GM18505 (cell line): ENCODE measurements around the gene FBXO36.

Experiments used
- ATAC-seq: cut with Tn5 transposase; IDR thresholded peaks from one replicate; pipeline ENCODE4 v1.9.1; 2021; ENCODE audit not compliant: unreplicated experiment
- POLR2A ChIP-seq: IDR thresholded peaks from 4 replicates; pipeline ENCODE4 v1.6.1; 2011; ENCODE audit warnings: borderline replicate concordance; ENCODE audit not compliant: insufficient read depth, insufficient read length; ENCODE audit errors: extremely low read depth

FBXO36 gene

DNA sequence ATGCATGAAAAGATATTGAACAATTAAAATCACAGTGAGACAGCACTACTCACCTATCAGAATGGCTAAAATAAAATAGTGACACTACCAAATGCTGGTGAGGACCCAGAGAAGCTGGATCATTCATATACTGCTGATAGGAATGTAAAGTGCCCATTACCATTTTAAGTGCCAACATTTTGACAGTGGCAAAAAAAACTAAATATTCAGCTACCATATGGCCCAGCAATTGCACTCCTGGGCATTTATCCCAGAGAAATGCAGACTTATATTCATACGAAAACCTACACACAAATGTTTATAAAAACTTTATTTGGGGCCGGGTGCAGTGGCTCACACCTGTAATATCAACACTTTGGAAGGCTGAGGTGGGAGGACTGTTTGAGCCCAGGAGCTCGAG lies 47.6 kb downstream of the FBXO36 start:
- no peak for TF ChIP-seq POLR2A
- no peak for ATAC-seq

GRCh38 chr2:229970406-229970805 lies 48.1 kb downstream of the FBXO36 start:
- ATAC-seq: no peak
- no peak for TF ChIP-seq POLR2A

GRCh38 chr2:229971298-229971790 lies 49.0 kb downstream of the FBXO36 start:
- ATAC-seq: no peak
- no peak for TF ChIP-seq POLR2A

GRCh38 chr2:229974266-229974665 lies 52.0 kb downstream of the FBXO36 start:
- ATAC-seq: no peak
- TF ChIP-seq POLR2A: no peak

DNA sequence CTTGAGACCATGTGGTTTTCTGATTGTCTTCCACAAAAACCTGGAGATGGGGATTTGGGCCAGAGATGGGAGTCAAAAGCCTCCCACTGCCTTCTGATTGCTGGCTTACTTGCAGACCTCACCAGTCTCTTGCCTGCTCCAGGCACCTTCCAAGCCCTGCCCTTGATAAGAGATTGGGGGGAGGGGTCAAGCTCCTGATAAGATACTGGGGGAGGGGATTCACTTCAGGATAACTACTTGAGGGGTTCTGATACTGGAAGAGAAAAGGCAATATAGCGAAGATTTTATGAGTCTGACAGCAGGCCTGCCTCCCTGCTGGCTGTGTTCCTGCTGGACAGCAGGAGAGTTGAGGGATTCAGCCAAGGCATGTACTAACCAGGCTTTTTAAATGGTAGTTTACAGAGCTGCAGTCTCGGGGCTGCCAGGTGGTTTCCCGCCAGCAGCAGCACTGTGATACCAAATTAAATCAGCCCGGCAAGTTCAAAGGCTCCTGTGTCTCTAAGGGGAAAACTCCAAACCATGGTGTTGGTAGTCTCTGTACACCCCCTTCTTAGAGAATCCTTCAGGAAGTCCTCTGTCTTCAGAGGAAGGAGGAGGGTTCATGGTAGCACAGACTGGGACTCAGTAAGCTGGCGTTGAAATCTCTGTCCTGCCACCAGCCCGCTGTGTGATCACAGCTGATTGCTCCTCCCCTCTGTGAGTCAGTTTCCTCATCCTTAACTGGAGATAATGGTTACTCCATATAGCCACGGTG lies 58.3 kb downstream of the FBXO36 start:
- no peak for ATAC-seq

DNA sequence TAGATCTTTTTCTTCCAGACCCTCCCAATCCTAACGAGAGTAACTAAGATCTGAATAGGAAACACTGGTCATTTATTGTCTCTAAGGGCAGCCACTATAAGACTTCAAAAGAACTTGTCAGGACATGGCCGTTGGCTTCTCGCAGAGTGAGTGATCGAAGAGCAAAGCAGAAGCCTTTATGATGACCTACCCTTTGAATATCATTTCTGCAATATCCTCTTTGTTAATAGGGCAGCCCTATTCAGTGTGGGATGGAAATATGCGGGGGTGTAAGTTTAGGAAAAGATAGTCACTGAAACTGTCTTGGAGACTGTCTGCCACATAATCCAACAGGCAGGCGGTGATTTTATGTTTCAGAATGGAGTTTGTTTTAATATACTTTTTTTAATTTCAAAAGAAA lies 70.9 kb downstream of the FBXO36 start:
- no peak for TF ChIP-seq POLR2A
- ATAC-seq: no peak

More for the DNA sequence above, 58.3 kb downstream of the FBXO36 start:
- TF ChIP-seq POLR2A: no peak

DNA sequence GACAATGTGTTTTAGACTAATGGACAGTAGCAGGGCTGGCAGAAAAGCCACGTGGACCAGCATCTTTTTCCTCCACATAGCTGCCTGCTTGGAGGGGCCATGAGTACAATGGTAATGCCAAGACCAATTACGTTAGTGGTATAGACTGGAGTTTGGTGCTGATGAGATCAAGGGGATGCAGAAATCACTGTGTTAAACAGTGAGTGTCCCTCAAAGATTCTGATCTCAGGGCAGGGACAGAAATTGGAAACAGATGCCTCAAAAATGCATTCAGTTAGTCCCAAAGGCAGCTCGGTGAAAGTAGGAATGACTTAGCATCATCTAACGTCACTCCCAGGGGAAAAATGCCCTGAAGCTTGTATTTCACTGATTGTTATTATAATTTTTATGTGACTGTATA lies 74.0 kb downstream of the FBXO36 start:
- ATAC-seq: no peak
- TF ChIP-seq POLR2A: no peak

DNA sequence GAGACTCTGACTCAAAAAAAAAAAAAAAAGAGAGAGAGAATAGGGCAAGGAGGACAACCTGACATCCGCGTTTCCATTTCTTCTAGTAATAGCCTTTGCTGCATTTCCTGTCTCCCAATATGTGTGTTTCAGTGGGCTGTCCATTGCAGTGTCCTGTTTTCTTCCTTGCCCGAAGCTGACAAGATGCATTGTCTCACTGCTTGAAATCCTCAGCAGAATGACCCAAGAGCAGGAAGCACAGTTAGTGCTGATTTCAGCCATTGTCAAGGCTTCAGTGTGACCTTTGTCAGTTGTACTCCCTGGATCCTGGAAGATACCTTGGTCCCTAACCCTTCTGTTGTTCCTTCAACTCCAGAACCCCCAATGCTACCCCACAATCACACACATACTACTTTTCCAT lies 75.3 kb downstream of the FBXO36 start:
- ATAC-seq: no peak
- TF ChIP-seq POLR2A: no peak

- ATAC-seq: peak; percentile 87
- TF ChIP-seq POLR2A: no peak
Observed at GRCh38 chr2:230000118-230000841, 78.0 kb downstream of the FBXO36 start.

- TF ChIP-seq POLR2A: no peak
- ATAC-seq: no peak
Observed at GRCh38 chr2:230007931-230008707, 85.8 kb downstream of the FBXO36 start.

DNA sequence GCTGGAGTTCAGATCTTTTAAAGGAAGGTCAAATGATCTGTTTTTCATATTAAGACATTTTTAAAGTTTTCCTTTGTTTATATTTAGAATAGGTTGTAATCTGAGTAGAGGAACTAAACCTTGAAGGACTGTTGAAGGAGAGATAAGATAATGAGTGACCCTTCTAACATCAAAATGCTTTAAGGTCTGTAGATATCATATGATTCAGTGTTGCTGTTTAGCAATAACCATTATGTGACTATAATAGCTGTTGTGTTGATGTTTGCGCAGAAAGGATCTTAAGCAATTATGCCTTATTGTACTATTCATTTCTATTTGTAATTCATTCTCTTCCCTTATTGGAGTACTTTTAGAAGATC lies 86.4 kb downstream of the FBXO36 start:
- TF ChIP-seq POLR2A: no peak
- ATAC-seq: no peak

- no peak for ATAC-seq
- TF ChIP-seq POLR2A: no peak
Observed at GRCh38 chr2:230010501-230010900, 88.2 kb downstream of the FBXO36 start.

GRCh38 chr2:230011617-230012016 lies 89.3 kb downstream of the FBXO36 start:
- TF ChIP-seq POLR2A: no peak
- ATAC-seq: no peak

- TF ChIP-seq POLR2A: no peak
- ATAC-seq: no peak
Observed at GRCh38 chr2:230012267-230012884, 90.1 kb downstream of the FBXO36 start.

- no peak for TF ChIP-seq POLR2A
- no peak for ATAC-seq
Observed at GRCh38 chr2:230016844-230017243, 94.5 kb downstream of the FBXO36 start.
